ENCODE results near the gene ACHE.

The ACHE gene

GRCh38 chr7:100873599-100874299 lies 21.9 kb downstream of the ACHE start:
- DNase-seq (ENCODE audit: insufficient read length, low spot score) (no peak), FAIRE-seq (no peak)
- no peak for TF ChIP-seq CTCF (IDR thresholded peaks at IDR 0.05; ENCODE audit: insufficient read depth, missing control alignments)

GRCh38 chr7:100867776-100868485 lies 27.8 kb downstream of the ACHE start:
- no peak for FAIRE-seq
- no peak for DNase-seq (ENCODE audit: insufficient read length, low spot score)
- TF ChIP-seq CTCF (IDR thresholded peaks at IDR 0.05; ENCODE audit: insufficient read depth, missing control alignments), result no peak

GRCh38 chr7:100867040-100867775 lies 28.5 kb downstream of the ACHE start, which contains the start of gene TRIP6:
Gene TRIP6, plus strand, starts transcription at chr7:100867387. Its CDS starts 111 bp downstream, at chr7:100867498.
- no peak for TF ChIP-seq CTCF (IDR thresholded peaks at IDR 0.05; ENCODE audit: insufficient read depth, missing control alignments)
- DNase-seq (ENCODE audit: insufficient read length, low spot score) (no peak), FAIRE-seq (no peak)

- TF ChIP-seq CTCF (IDR thresholded peaks at IDR 0.05; ENCODE audit: insufficient read depth, missing control alignments), result no peak
- DNase-seq (ENCODE audit: insufficient read length, low spot score) (no peak), FAIRE-seq (no peak)
These were observed 29.0 kb downstream of the ACHE start for GRCh38 chr7:100866729-100867039.

DNA sequence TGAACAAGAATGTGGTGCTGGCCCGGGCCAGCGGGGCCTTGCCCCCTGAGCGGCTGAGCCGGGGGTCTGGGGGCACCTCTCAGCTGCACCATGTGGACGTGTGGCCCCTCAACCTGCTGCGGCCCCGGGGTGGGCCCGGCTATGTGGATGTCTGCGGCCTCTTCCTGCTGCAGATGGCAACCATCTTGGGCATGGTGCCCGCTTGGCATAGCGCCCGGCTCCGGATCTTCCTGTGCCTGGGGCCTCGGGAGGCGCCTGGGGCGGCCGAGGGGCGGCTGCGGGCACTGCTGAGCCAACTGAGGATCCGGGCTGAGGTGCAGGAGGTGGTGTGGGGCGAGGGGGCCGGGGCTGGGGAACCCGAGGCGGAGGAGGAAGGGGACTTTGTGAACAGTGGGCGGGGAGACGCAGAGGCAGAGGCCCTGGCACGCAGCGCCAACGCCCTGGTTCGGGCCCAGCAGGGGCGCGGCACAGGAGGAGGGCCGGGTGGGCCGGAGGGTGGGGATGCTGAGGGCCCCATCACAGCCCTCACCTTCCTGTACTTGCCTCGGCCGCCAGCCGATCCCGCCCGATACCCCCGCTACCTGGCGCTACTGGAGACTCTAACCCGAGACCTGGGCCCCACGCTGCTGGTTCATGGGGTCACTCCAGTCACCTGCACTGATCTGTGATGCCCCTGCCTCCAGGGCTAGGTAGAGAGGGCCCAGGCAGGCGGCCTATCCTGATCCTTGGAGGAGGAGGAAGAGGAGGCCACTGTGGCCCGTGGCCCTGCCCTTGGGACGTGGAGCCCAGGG lies 29.6 kb downstream of the ACHE start:
- no peak for FAIRE-seq
- no peak for DNase-seq (ENCODE audit: insufficient read length, low spot score)
- no peak for TF ChIP-seq CTCF (IDR thresholded peaks at IDR 0.05; ENCODE audit: insufficient read depth, missing control alignments)

GRCh38 chr7:100865372-100865911 lies 30.2 kb downstream of the ACHE start:
- no peak for TF ChIP-seq CTCF (IDR thresholded peaks at IDR 0.05; ENCODE audit: insufficient read depth, missing control alignments)
- no peak for DNase-seq (ENCODE audit: insufficient read length, low spot score)
- FAIRE-seq, result no peak

All from D721Med (cell line).